Ishikawa (cell line): Measurements from ENCODE around the gene NEK9.

Source experiments
- CEBPB ChIP-seq: IDR thresholded peaks from 2 replicates; pipeline ENCODE4 v1.6.1; 2012
- CREB1 ChIP-seq: IDR thresholded peaks from 2 replicates; pipeline ENCODE4 v1.6.1; 2012; ENCODE audit warnings: low read depth
- EGR1 ChIP-seq: IDR thresholded peaks from 2 replicates; pipeline ENCODE4 v1.6.1; 2012
- EP300 ChIP-seq: IDR thresholded peaks from 2 replicates; pipeline ENCODE4 v1.6.1; 2012; ENCODE audit warnings: borderline replicate concordance
- FOXM1 ChIP-seq: IDR thresholded peaks from 2 replicates; pipeline ENCODE4 v1.6.1; 2012; ENCODE audit warnings: low read depth, borderline replicate concordance
- MAX ChIP-seq: IDR thresholded peaks from 2 replicates; pipeline ENCODE4 v1.6.1; 2012
- NFIC ChIP-seq: IDR thresholded peaks from 2 replicates; pipeline ENCODE4 v1.6.1; 2012
- RAD21 ChIP-seq: IDR thresholded peaks from 2 replicates; pipeline ENCODE4 v1.6.1; 2012; ENCODE audit warnings: low read depth
- REST ChIP-seq: IDR thresholded peaks from 2 replicates; pipeline ENCODE4 v1.6.1; 2012; ENCODE audit warnings: low read depth, mild to moderate bottlenecking
- TAF1 ChIP-seq: IDR thresholded peaks from 2 replicates; pipeline ENCODE4 v1.6.1; 2012; ENCODE audit warnings: low read depth, mild to moderate bottlenecking
- TCF12 ChIP-seq: IDR thresholded peaks from 2 replicates; pipeline ENCODE4 v1.6.1; 2012; ENCODE audit warnings: low read depth
- TEAD4 ChIP-seq: IDR thresholded peaks from 2 replicates; pipeline ENCODE4 v1.6.1; 2012
- USF1 ChIP-seq: IDR thresholded peaks from 2 replicates; pipeline ENCODE4 v1.6.1; 2012
- YY1 ChIP-seq: IDR thresholded peaks from 2 replicates; pipeline ENCODE4 v1.6.1; 2012; ENCODE audit warnings: low read depth
- ZBTB7A ChIP-seq: IDR thresholded peaks from 2 replicates; pipeline ENCODE4 v1.6.1; 2012; ENCODE audit warnings: low read depth

NEK9 gene

GRCh38 chr14:75164809-75165208 is 38.0 kb upstream of the NEK9 start:
- TF ChIP-seq NFIC (no peak), ZBTB7A (no peak), EGR1 (no peak), TCF12 (no peak), USF1 (no peak), FOXM1 (no peak), CEBPB (no peak), REST (no peak), TAF1 (no peak), TEAD4 (no peak), CREB1 (no peak), YY1 (no peak), EP300 (no peak), RAD21 (no peak), MAX (no peak)

DNA sequence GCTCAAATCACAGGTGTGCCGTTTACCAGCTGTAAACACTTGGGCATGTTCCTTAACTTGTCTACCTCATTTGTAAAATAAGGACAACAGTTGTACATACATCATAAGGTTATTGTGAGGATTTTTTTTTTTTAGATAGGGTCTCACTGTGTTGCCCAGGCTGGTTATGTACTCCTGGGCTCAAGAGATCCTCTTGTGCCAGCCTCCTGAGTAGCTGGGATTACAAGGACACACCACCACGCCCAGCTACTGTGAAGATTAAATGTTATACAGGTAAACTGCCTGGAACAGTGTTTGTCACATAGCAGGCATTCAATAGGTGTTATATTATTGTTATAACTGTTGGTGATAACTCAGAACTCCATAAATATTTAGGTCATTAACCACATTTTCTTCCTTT is 36.8 kb upstream of the NEK9 start:
- TF ChIP-seq ZBTB7A = no peak
- TF ChIP-seq FOXM1 = no peak
- no peak for TF ChIP-seq MAX
- TF ChIP-seq REST = no peak
- TF ChIP-seq YY1 = no peak

DNA sequence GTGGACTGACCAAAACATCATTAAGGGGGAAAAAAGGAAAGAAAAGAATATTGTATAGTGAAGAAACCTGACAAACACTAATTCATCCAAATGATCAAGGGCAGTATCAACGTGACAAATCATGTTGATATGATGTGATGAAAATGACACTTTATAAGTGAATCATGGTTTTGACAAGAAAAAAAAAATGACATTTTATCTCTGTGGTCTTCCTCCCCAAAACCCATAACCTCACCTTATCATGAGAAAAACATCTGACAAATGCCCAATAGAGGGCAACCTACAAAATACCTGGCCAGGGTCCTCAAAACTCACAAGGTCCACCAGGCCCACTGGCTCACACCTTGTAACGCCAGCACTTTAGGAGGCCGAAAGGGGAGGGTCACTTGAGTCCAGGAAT is 35.8 kb upstream of the NEK9 start:
- TF ChIP-seq FOXM1 = no peak
- TF ChIP-seq USF1 = no peak

GRCh38 chr14:75158843-75159614 is 32.2 kb upstream of the NEK9 start:
- no peak for TF ChIP-seq TCF12
- TF ChIP-seq TAF1 = no peak
- no peak for TF ChIP-seq YY1
- TF ChIP-seq CREB1 = no peak
- no peak for TF ChIP-seq EP300
- no peak for TF ChIP-seq MAX
- TF ChIP-seq ZBTB7A = no peak
- TF ChIP-seq EGR1 = no peak

DNA sequence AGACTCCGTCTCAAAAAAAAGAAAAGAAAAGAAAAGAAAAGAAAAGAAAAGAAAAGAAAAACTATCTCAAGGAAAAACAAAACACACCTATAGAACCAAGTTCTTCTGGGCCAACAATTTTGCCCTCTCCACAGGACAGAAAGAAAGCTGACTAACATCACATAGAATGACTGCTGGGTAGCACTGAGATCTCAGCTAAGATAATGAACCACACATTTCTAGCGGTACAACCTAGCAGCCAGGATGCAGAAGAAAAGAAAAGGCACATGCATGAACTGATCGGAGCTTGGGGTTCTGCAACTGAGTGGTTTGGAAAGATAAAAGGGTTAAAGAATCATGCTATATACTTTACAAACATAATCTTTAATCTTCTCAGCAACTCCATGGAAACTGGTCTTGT is 30.1 kb upstream of the NEK9 start:
- TF ChIP-seq NFIC = no peak
- TF ChIP-seq RAD21 = no peak
- no peak for TF ChIP-seq EGR1
- no peak for TF ChIP-seq CEBPB
- no peak for TF ChIP-seq FOXM1
- no peak for TF ChIP-seq REST
- TF ChIP-seq USF1 = no peak
- no peak for TF ChIP-seq CREB1
- TF ChIP-seq MAX = no peak
- no peak for TF ChIP-seq TEAD4
- no peak for TF ChIP-seq TAF1
- TF ChIP-seq YY1 = no peak
